Posterior vena cava (tissue), 2 donors: Measurements from ENCODE around the gene NKX2-1. TPM values are rescaled to one million over a fixed set of nuclear protein-coding genes. Genes with fewer than 3 reads are reported as not detected.
"Not testable (repeated sequence)": the region's sequence is repeated elsewhere in the genome, so short reads cannot be mapped to it uniquely, and the experiment has no call there.

Experiments
- DNase-seq: peaks from one replicate; pipeline ENCODE4 v3.0.0-alpha.2; 2020; ENCODE audit warnings: low spot score
- intact Hi-C, 2 donors: fragments of 100-400 bp; cut with DNase I; formaldehyde crosslinking; loops; one replicate each; pipeline versions ENCODE4 v1.14.1 to v1.14.2; 2022 to 2023
- long read RNA-seq, 2 donors: library from polyadenylated mRNA; unstranded; transcript quantifications; one replicate each; pipeline ENCODE4 v2.0.0, GENCODE V29; 2020 to 2021
- total RNA-seq, 2 donors: library from RNA; stranded (reverse); fragmentation: NEBNext Ultra II Directional; extraction: Animal tissue kit (Norgen Biotek cat#: 25700); gene quantifications; one replicate each; pipeline ENCODE4 v1.2.1, GENCODE V29; 2021
- donor health status: DM: yes; HTN: yes; CAD: no.
- donor health status: DM: yes; HTN: yes; CAD: no.

NKX2-1 gene
- total RNA-seq, result not detected
- long read RNA-seq, donor 1, result 0 reads
- long read RNA-seq, donor 2, result 0 reads

- DNase-seq, result no peak
- intact Hi-C loops, result no loop called here
These were observed at the start of gene NKX2-1 for GRCh38 chr14:36519431-36520321. TSS of gene NKX2-1 (minus strand) at chr14:36520232. CDS start at chr14:36520129, 103 bp downstream.

DNA sequence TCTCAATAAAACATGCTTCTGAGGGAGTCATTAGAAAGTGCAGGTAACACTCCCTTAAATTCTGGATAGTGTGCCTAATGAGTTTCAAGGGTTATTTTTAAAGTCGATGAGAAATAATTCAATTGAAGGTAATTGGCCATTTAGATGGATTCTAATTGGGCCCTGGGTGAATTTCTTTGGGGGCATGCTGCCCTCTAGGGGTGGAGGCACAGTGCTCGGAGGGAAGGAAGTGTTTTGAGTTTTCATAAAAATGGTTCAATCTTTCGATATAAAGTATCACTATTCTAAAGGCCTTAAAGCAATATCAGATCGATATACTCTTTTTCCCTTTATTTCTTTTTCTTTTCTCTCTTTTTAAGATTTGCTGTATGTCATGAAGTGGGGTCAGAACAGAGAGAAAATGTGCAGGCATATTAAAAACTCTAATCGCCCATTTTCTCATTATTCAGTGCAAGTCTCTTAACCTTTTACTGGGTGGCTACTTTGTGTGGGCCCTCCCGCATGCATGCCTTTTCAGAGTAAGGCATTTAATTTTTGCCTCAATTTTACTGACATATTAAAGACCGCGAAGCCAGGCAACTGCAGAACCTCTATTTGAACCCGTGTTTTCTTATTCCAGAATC, 36.9 kb upstream of the NKX2-1 start:
- DNase-seq, result no peak
- intact Hi-C loops, result no loop called here

GRCh38 chr14:36555998-36556743, 36.1 kb upstream of the NKX2-1 start:
- DNase-seq, result no peak
- intact Hi-C loops, result no loop called here

DNA sequence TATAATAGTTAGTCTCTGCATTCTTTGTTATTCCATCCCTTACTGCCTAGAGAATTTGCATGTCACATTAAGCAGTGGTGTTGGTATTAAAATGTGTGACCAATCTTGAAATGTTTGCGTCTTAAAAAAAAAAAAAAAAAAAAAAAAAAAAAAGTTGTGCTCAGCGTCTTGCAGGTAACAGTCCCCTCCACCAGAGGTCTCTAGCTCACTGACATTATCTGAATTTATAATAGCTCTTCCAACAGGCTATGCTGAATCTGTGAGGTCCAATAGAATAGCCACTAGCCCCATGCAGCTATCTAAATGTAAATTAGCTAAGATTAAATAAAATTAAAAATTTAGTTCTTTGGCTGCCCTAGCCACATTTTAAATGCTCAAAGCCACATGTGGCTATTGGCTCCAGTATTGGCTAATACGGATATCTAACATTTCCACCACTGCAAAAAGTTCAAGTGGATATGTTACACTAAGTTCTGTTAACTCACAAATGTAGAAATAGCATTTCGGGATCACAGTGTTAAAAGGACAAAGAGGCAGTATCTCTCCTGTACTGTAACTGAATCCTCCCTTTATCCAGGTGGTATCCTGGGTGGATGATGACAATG, 33.7 kb upstream of the NKX2-1 start:
- intact Hi-C loops, result no loop called here
- DNase-seq, result no peak

DNA sequence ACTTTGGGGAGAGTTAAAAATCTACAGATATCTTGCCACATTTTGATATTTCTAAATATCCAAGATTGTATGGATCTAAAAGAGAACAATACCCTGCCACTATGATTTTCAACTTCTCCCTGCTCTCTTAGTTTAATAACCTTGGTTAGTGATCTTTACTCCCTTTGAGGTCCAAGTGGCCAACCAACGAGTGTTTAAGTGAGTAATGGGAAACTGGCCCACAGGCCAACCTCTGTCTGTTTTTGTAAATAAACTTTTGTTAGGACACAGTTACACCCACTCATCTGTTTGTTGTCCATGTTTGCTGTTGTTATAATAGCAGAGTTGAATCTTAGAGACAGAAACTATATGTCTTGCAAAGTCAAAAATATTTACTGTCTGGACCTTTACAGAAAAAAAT, 30.9 kb upstream of the NKX2-1 start:
- intact Hi-C loops, result no loop called here
- DNase-seq, result no peak

DNA sequence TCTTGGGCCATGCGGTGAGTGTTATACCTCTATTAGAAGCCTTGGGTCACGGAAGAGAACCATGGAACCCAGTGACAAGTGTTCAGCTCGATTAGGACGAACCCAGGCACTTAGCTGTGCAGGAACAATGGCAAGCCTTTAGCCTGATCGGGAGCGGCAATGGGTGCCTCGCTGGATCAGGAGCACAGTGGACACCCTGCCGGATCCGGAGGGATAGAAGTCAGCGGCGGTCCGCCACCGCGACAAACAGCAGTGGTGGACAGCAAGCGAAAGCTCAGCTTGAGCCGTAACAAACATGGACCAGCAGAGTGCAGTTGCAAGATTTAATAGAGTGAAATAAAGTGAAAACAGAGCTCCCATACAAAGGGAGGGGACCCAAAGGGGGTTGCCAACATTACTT, 24.2 kb upstream of the NKX2-1 start:
- intact Hi-C loops, DNase-seq: not testable (repeated sequence)

DNA sequence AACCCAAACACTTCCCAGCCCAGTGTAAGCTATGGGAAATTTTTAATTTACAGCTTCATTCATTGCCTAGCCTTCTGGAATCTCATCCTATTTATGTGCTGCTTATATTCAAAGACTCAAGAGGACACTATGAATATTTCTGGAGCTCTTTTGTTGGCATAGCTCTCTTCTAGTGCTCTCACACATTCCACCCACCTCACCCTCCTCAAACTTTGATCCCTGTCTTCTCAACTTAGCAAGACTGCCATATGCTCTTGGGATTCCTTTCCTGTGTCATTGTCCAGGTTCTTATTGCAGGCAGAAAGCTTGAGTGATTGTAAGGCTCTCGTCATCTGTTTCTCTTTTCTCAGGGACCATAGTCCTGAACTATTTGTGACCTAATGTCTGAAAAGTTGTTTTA, 18.0 kb upstream of the NKX2-1 start:
- intact Hi-C loops, result no loop called here
- no peak for DNase-seq

GRCh38 chr14:36529062-36529461, 9.0 kb upstream of the NKX2-1 start:
- intact Hi-C loops, result no loop called here
- DNase-seq, result no peak

DNA sequence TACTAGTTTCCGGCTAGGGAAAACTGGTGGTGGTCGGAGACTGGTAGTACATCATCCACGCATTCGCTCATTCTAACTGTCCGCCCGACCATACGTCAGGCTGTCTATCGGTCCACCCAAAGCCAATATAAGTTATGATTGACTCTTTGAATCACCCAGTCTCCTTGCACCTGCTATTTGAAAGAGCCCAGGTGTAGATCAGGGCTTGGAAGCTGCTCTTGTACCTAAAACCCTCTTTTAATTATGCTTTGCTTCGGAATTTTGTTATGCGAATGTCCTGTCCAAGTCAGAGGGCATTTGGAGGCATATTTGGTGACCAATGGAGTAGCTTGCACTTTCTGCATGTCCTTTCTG, 5.7 kb upstream of the NKX2-1 start:
- DNase-seq, result no peak

DNA sequence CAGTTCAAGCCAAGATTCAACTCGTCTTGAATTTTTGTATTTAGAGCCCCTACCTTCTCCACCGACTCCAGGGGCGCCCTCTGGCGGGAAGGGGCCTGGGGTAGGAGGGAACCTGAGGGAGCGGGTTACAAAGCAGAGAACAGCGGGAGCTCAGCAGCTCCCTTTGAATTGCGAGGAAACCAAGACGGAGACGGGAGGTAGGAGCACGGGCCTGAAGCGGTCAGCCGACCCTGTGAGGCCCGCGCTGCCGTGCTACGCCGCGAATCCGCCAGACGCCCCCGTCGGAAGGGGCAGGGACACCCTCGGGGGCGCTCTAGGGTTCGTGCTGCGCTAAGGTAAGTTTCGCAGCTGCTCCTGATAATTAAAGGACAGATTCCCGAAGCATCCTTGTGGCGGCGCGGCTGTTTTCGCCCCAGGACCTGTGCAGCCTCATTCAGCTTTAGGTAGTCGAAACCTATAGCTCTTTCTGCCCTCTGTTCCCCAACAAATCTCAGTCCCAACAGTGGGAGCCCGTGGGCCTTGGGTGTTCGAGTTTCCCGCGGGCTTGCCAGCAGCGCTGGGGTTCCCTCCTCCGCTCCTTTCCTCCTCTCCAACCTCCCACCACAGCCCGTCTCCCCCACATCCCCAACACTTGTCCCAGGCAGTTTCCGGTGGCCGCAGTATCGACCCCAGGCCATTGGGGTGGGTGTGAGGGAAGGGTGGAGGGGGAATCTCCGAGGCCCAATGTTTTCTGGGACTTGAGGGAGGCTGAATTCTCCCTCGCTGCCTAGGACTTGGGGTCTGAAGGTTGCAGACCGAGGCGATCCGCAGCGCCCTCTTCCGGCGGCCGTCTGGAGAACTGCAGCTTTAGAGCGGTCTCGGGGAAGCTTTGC, 5.1 kb upstream of the NKX2-1 start:
- no peak for DNase-seq
- intact Hi-C loops, result no loop called here

More for the DNA sequence above, 5.7 kb upstream of the NKX2-1 start:
- intact Hi-C loops, result no loop called here

- intact Hi-C loops, result no loop called here
- DNase-seq, result no peak
These were observed 4.3 kb upstream of the NKX2-1 start for GRCh38 chr14:36524220-36524837.

DNA sequence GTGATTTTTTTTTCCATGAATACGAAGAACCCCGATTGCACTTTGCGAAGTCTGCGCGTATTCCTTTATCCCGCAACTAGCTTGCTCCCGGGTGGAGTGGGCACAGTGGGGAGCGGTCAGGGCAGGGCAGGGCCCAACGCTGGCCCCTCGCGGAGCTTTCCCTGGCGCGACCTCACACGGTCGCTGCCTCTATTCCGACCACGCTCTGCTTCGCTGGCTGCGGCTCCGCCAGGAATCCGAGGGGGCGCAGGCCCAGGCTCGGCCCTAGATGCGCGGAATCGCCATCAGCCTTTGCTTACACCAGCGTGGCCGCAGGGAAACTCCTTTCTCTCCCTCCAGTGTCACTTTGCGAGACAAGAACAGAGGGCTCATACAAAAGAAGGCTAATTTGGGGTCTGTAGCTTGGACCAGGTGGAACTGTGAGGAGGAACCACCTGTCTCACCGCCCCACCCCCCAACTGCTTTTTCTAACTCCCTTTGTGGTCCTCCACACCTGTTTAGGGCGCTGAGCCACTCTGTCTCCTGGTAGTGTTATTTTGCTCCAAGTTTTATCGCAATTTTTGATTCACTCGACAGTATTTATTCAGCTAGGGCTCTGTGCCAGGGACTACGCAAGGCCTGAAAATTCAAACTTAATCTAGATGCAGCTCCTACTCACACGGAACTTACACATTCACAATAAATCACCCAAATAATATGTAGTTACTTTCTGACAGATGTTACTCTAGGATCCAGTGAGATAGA, 3.1 kb upstream of the NKX2-1 start:
- DNase-seq, result no peak
- intact Hi-C loops, result no loop called here

DNA sequence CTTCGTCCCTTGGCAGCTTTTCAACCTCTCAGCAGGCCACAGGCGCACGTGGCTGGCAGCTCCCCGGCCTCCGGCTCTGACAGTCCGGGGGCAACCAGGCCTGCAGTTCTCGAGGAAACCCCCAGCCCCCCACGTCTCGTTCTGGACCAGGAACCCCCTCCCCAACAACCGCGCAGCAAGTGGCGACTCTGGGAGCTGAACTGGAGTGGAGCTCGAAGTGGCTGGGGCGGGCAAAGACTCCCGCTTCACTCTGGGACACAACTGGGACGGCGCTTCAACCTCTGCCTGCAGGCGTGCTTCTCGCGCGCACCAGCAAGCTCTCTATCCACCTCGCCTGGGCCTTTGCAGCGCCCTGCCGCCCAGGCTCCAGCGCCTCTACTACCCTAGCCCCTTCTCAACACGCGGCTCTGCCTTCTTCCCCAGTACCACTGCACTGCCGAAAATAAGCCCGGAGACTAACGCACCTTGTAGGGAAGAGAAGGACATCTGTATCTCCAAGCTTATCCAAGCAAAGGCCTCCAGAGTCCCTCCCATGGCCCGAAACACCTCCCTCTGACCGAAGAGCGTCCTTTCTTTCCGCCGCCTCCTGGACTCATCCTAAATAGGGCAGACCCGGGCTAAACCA, 2.4 kb upstream of the NKX2-1 start:
- intact Hi-C loops, result no loop called here
- DNase-seq, result no peak

- no peak for DNase-seq
These were observed 1.7 kb upstream of the NKX2-1 start for GRCh38 chr14:36521598-36522345.

DNA sequence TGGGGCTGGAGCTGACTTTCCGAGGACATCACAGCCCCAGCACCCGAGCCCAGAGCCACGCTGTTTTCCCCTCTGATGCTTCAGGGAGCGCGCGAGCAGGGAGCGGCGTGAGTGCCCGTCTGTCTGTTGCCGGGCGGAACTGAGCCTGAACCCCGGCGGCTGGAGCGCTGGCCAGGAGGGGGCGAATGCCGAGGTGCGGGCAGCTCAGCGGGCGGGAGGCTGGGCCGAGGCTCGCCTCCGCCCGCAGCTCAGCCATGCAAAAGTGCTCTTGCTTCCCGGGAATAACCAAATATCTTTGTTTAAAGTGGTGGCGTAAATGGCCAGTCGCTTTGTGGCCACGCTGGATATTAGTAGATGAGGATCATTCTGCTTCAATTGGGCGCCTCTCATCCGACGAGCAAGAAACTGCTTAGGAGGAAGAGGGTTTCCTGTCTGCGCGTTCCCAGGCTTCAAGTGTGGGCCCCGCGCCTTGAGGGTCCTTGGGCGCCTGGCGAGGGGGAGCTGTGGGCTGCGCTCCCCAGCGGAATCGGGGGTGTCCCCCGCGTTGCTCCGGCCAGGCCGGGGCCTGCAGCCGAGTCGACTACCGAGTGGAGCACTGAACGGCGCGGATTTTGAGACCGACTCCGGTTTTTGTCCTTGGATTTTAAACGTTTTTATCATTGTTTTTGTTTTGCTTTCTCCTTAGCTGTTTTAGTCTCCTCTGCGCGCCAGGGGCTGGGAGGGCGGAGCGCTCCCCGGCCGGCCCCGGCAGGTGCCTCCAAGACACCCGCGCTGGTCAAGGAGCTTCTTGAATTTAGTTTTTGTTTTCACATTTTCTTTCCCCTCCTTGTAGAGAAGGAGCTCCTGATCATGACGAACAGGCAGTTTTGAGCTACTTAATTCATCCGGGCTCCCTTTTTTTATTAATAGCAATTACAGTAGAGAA, 831 bp upstream of the NKX2-1 start:
- intact Hi-C loops, result no loop called here
- DNase-seq, result peak; percentile 80

More at GRCh38 chr14:36521598-36522345, 1.7 kb upstream of the NKX2-1 start:
- intact Hi-C loops, result no loop called here
